Measurements from ENCODE around the gene PRAMEF20.
"Not testable (repeated sequence)": the region's sequence is repeated elsewhere in the genome, so short reads cannot be mapped to it uniquely, and the experiment has no call there.

- not testable (repeated sequence) for TF ChIP-seq CTCF (IDR thresholded peaks at IDR 0.05); FOXM1 (IDR thresholded peaks at IDR 0.05; ENCODE audit: low read depth); SMC3 (IDR thresholded peaks at IDR 0.05; ENCODE audit: low read depth, low read length); EZH2phosphoT487 (IDR thresholded peaks at IDR 0.05; ENCODE audit: borderline replicate concordance, low read depth); POLR2AphosphoS5 (IDR thresholded peaks at IDR 0.05; ENCODE audit: low read depth, low read length); RCOR1 (IDR thresholded peaks at IDR 0.05; ENCODE audit: low read length); JUND (IDR thresholded peaks at IDR 0.05); TAF1 (IDR thresholded peaks at IDR 0.05; ENCODE audit: borderline replicate concordance, low read depth, low read length); USF2 (IDR thresholded peaks at IDR 0.05; ENCODE audit: borderline replicate concordance, low read depth, low read length)
These were observed 43.7 kb upstream of the PRAMEF20 start for GRCh38 chr1:13366536-13366935.

All from SK-N-SH (cell line).